K562 (cell line): ENCODE data around the gene RACK1. TPM values are rescaled to one million over a fixed set of nuclear protein-coding genes. Genes with fewer than 3 reads are reported as not detected.

Experiments used
- CREM ChIP-seq: IDR thresholded peaks from 2 replicates; pipeline ENCODE4 v1.6.1; 2014; ENCODE audit warnings: antibody characterized with exemption, low read depth
- DNMT1 ChIP-seq: fragments of 450-650 bp; IDR thresholded peaks from 2 replicates; pipeline ENCODE4 v1.6.1; 2016; ENCODE audit warnings: antibody characterized with exemption, mild to moderate bottlenecking
- ESRRA ChIP-seq: fragments of 450-650 bp; IDR thresholded peaks from 2 replicates; pipeline ENCODE4 v1.6.1; 2014; ENCODE audit warnings: low read depth, mild to moderate bottlenecking, moderate library complexity, borderline replicate concordance
- ETS2 ChIP-seq: IDR thresholded peaks from 2 replicates; pipeline ENCODE4 v1.6.1; 2016; ENCODE audit warnings: borderline replicate concordance, missing genetic modification characterization, mild to moderate bottlenecking, moderate library complexity, missing compliant biosample characterization; ENCODE audit not compliant: poor library complexity, severe bottlenecking
- FOXK2 ChIP-seq, 2 experiments: fragments of 450-650 bp; IDR thresholded peaks in 1 of 2; conservative IDR thresholded peaks in 1 of 2; 2 replicates each; pipeline ENCODE4 v1.6.1; 2016; ENCODE audit warnings: low read depth in 2 of 2, mild to moderate bottlenecking in 1 of 2
- HDAC6 ChIP-seq: IDR thresholded peaks from 2 replicates; pipeline ENCODE4 v1.6.1; 2012; ENCODE audit warnings: low read depth, mild to moderate bottlenecking, control low read depth, inconsistent platforms, low read length, moderate library complexity
- KDM1A ChIP-seq, 2 experiments: fragments of 450-650 bp; IDR thresholded peaks; 2 replicates each; pipeline ENCODE4 v1.6.1; 2016; ENCODE audit warnings: mild to moderate bottlenecking in 2 of 2
- MCM2 ChIP-seq: fragments of 450-650 bp; IDR thresholded peaks from 2 replicates; pipeline ENCODE4 v1.6.1; 2017; ENCODE audit warnings: low read depth, mild to moderate bottlenecking
- NFE2 ChIP-seq: IDR thresholded peaks from 2 replicates; pipeline ENCODE4 v1.6.1; 2014; ENCODE audit warnings: antibody characterized with exemption, low read depth
- PPARD ChIP-seq: fragments of 250-450 bp; sonication (Bioruptor Pico); IDR thresholded peaks from 2 replicates; pipeline ENCODE4 v1.8.0; 2022; ENCODE audit warnings: inconsistent platforms, mild to moderate bottlenecking, moderate library complexity
- PTBP1 ChIP-seq: fragments of 200-400 bp; formaldehyde crosslinking; IDR thresholded peaks from 2 replicates; pipeline ENCODE4 v1.6.1; 2017; ENCODE audit warnings: low read depth, low read length
- SETDB1 ChIP-seq: IDR thresholded peaks from one replicate; pipeline ENCODE4 v1.6.1; 2012; ENCODE audit warnings: low read length, control low read depth, inconsistent platforms
- SLC30A9 ChIP-seq: fragments of 250-450 bp; sonication (Bioruptor Pico); IDR thresholded peaks from 2 replicates; pipeline ENCODE4 v1.8.0; 2022; ENCODE audit warnings: mild to moderate bottlenecking, moderate library complexity
- SMARCB1 ChIP-seq: IDR thresholded peaks from 2 replicates; pipeline ENCODE4 v1.6.1; 2011; ENCODE audit warnings: improper control_type of control experiment, low read depth; ENCODE audit not compliant: insufficient read length
- TAF9B ChIP-seq: fragments of 450-650 bp; IDR thresholded peaks from 2 replicates; pipeline ENCODE4 v1.6.1; 2018; ENCODE audit warnings: mild to moderate bottlenecking; ENCODE audit not compliant: partially characterized antibody
- ZBTB1 ChIP-seq: sonication (generic); formaldehyde crosslinking; IDR thresholded peaks from 2 replicates; pipeline ENCODE4 v1.8.1; 2023; ENCODE audit warnings: missing genetic modification reagents, low read depth, mild to moderate bottlenecking, borderline replicate concordance
- ZNF197 ChIP-seq: fragments of 200-800 bp; sonication (Bioruptor generic); IDR thresholded peaks from 2 replicates; pipeline ENCODE4 v1.6.1; 2016; ENCODE audit warnings: low read depth, missing genetic modification characterization, missing compliant biosample characterization
- ZNF507 ChIP-seq: conservative IDR thresholded peaks from 2 replicates; pipeline ENCODE4 v1.6.1; 2017; ENCODE audit warnings: missing genetic modification characterization, missing compliant biosample characterization
- polyA plus RNA-seq, 8 experiments: library from polyadenylated mRNA; depleted of rRNA in 4 of 8; stranded (reverse) in 5 of 8; unstranded in 3 of 8; fragments of >200 nt; fragmentation: Nextera tagmentation in 2 of 8; fragmentation: Illumina TruSeq in 1 of 8; extraction: Ambion mirVana in 2 of 8; extraction: Trizol in 1 of 8; gene quantifications; 2 replicates each; pipeline versions ENCODE4 v1.2.1 to v1.2.3, GENCODE V29; 2011 to 2014; ENCODE audit warnings: inconsistent platforms in 1 of 8, missing spikeins in 1 of 8
- total RNA-seq, 7 experiments: library from RNA; depleted of rRNA in 6 of 7; stranded (reverse); fragments of >200 nt in 6 of 7; fragmentation: Illumina TruSeq in 2 of 7; extraction: Trizol in 2 of 7; gene quantifications; 2 replicates each; pipeline versions ENCODE4 v1.2.1 to v1.2.3, GENCODE V29; 2011 to 2021; ENCODE audit warnings: low replicate concordance in 1 of 7
- TF ChIP-seq, protein P1 (sequence below), 3 experiments: IDR thresholded peaks in 2 of 3; conservative IDR thresholded peaks in 1 of 3; 2 replicates each; pipeline ENCODE4 v1.5.1; 2011 to 2012; ENCODE audit warnings: low read length in 3 of 3, mild to moderate bottlenecking in 3 of 3, control low read depth in 2 of 3, improper control_type of control experiment in 1 of 3, inconsistent platforms in 1 of 3, low read depth in 1 of 3, mixed read lengths in 1 of 3, moderate library complexity in 1 of 3; ENCODE audit not compliant: insufficient read depth in 2 of 3
- TF ChIP-seq, protein P2 (sequence below), 2 experiments: fragments of 450-650 bp; formaldehyde crosslinking in 1 of 2; IDR thresholded peaks; 2 replicates each; pipeline versions ENCODE4 v1.4.0 to v1.6.1; 2014 to 2020; ENCODE audit warnings: mild to moderate bottlenecking in 2 of 2, borderline replicate concordance in 1 of 2, low read depth in 1 of 2

The RACK1 gene
- total and polyA plus RNA-seq, 9 of the 15 experiments (the other 6 are each of a cell fraction or from before 2014, with no cell fraction given): 2,303 to 5,311 (median 3,833) TPM

DNA sequence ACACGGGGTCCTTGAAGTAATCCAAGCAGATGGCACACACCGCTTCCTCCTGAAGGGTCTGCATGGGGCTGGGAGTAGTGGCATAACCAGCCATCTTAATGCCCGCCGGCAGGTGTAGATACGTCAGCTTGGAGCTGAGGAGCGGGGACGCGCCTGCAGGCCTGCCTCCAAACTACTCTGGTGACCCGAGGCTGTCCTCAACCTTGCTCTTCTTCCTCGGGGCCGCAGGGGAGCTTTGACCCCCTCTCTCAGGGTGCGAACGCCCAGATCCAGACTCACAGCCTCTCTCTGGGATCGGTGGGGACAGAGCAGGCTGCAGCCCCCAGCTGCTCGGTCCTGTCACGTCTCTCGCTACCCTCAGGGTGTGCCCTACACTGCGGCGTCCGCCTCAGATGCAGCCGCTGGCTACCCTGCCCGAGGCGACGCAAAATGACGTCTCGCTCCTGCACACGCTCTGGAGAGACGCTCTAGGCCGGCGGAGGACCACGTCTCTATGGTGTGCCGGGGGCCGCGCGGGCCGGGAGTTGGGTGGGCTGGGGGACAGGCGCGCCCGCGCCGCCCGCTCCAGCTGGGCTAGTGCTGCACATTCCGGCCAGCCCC, 17.1 kb upstream of the RACK1 start, which contains the start of gene TRIM52 (continued):
- TF ChIP-seq, protein P1, sequence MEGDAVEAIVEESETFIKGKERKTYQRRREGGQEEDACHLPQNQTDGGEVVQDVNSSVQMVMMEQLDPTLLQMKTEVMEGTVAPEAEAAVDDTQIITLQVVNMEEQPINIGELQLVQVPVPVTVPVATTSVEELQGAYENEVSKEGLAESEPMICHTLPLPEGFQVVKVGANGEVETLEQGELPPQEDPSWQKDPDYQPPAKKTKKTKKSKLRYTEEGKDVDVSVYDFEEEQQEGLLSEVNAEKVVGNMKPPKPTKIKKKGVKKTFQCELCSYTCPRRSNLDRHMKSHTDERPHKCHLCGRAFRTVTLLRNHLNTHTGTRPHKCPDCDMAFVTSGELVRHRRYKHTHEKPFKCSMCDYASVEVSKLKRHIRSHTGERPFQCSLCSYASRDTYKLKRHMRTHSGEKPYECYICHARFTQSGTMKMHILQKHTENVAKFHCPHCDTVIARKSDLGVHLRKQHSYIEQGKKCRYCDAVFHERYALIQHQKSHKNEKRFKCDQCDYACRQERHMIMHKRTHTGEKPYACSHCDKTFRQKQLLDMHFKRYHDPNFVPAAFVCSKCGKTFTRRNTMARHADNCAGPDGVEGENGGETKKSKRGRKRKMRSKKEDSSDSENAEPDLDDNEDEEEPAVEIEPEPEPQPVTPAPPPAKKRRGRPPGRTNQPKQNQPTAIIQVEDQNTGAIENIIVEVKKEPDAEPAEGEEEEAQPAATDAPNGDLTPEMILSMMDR (IDR thresholded peaks at IDR 0.05 in 2 of 3, conservative IDR thresholded peaks at IDR 0.05 in 1 of 3; ENCODE audit: insufficient read depth in 2 of 3, low read depth in 1 of 3, low read length in 3 of 3): no peak
- TF ChIP-seq DNMT1 (no peak), FOXK2 (conservative IDR thresholded peaks at IDR 0.05 in 1 of 2, IDR thresholded peaks at IDR 0.05 in 1 of 2; ENCODE audit: low read depth in 2 of 2) (peak in 1 of 2 experiments; percentile 60; a peak in 2 of 4 replicates), PTBP1 (no peak), SMARCB1 (no peak), NFE2 (0 out of 2 replicates have a peak, but pooled peaks have one; percentile 3), ESRRA (peak; percentile 76), HDAC6 (no peak), MCM2 (no peak), CREM (peak; percentile 99), TAF9B (peak; percentile 74), SLC30A9 (CRISPR knock-in tag) (no peak), PPARD (CRISPR knock-in tag) (no peak), SETDB1 (no peak), ETS2 (tag) (no peak), ZNF507 (tag) (no peak), ZNF197 (CRISPR knock-in tag) (no peak), KDM1A (IDR thresholded peaks at IDR 0.05) (no peak), ZBTB1 (CRISPR knock-in tag) (no peak)
- TF ChIP-seq, protein P2, sequence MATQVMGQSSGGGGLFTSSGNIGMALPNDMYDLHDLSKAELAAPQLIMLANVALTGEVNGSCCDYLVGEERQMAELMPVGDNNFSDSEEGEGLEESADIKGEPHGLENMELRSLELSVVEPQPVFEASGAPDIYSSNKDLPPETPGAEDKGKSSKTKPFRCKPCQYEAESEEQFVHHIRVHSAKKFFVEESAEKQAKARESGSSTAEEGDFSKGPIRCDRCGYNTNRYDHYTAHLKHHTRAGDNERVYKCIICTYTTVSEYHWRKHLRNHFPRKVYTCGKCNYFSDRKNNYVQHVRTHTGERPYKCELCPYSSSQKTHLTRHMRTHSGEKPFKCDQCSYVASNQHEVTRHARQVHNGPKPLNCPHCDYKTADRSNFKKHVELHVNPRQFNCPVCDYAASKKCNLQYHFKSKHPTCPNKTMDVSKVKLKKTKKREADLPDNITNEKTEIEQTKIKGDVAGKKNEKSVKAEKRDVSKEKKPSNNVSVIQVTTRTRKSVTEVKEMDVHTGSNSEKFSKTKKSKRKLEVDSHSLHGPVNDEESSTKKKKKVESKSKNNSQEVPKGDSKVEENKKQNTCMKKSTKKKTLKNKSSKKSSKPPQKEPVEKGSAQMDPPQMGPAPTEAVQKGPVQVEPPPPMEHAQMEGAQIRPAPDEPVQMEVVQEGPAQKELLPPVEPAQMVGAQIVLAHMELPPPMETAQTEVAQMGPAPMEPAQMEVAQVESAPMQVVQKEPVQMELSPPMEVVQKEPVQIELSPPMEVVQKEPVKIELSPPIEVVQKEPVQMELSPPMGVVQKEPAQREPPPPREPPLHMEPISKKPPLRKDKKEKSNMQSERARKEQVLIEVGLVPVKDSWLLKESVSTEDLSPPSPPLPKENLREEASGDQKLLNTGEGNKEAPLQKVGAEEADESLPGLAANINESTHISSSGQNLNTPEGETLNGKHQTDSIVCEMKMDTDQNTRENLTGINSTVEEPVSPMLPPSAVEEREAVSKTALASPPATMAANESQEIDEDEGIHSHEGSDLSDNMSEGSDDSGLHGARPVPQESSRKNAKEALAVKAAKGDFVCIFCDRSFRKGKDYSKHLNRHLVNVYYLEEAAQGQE (IDR thresholded peaks at IDR 0.05; ENCODE audit: borderline replicate concordance): no peak
- TF ChIP-seq, protein P2 (CRISPR knock-in tag; IDR thresholded peaks at IDR 0.05; ENCODE audit: low read depth): no peak
